Measurements from ENCODE around the gene CKS2. TPM values are rescaled to one million over a fixed set of nuclear protein-coding genes. Genes with fewer than 3 reads are reported as not detected.

Gene CKS2
- total and polyA plus RNA-seq, 7 donors = 3.6 to 170 (median 14.4) TPM

DNA sequence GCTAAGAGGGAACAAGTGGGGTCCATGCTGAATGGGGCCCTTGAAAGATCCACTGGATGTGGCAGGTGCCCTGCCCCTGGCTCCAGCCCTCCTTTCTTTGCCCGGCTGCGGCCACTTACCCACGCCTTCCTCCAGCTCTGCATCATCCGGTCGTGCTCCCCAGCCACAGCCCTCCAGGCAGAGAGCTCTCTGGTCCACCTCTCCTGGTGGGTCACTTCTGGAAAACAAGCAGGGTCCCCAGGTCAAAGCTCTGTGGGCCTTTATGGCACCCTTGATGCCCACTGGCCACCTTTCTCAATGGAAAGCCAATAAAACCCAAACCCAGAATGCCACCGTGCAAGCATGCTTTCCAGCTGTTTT, 52.3 kb downstream of the CKS2 start:
- H3K27me3 ChIP-seq (ENCODE audit: insufficient read depth in 3 of 3, low read length in 2 of 3) = no peaks in the 10 kb centered on the region
- H3K4me3 ChIP-seq = no peak overlapping the region
- TF ChIP-seq, protein P1, sequence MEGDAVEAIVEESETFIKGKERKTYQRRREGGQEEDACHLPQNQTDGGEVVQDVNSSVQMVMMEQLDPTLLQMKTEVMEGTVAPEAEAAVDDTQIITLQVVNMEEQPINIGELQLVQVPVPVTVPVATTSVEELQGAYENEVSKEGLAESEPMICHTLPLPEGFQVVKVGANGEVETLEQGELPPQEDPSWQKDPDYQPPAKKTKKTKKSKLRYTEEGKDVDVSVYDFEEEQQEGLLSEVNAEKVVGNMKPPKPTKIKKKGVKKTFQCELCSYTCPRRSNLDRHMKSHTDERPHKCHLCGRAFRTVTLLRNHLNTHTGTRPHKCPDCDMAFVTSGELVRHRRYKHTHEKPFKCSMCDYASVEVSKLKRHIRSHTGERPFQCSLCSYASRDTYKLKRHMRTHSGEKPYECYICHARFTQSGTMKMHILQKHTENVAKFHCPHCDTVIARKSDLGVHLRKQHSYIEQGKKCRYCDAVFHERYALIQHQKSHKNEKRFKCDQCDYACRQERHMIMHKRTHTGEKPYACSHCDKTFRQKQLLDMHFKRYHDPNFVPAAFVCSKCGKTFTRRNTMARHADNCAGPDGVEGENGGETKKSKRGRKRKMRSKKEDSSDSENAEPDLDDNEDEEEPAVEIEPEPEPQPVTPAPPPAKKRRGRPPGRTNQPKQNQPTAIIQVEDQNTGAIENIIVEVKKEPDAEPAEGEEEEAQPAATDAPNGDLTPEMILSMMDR (IDR thresholded peaks at IDR 0.05) = no peak
- H3K27ac ChIP-seq = no peak overlapping the region
- ATAC-seq = no peak
- DNase-seq = no peak
- H3K4me1 ChIP-seq = peaks cover 26% of the 10 kb centered on the region
- WGBS, 3 donors = 89 to 90% (median 89%) methylated on average over 6 of the region's 6 CpGs
- H3K36me3 ChIP-seq (ENCODE audit: insufficient read depth in 1 of 2, low read depth in 1 of 2) = peaks cover 3 to 58% of the 10 kb centered on the region in 2 donors
- no peaks in the 10 kb centered on the region for H3K9me3 ChIP-seq
- intact Hi-C loops (cut with DNase I) = no loop called here

DNA sequence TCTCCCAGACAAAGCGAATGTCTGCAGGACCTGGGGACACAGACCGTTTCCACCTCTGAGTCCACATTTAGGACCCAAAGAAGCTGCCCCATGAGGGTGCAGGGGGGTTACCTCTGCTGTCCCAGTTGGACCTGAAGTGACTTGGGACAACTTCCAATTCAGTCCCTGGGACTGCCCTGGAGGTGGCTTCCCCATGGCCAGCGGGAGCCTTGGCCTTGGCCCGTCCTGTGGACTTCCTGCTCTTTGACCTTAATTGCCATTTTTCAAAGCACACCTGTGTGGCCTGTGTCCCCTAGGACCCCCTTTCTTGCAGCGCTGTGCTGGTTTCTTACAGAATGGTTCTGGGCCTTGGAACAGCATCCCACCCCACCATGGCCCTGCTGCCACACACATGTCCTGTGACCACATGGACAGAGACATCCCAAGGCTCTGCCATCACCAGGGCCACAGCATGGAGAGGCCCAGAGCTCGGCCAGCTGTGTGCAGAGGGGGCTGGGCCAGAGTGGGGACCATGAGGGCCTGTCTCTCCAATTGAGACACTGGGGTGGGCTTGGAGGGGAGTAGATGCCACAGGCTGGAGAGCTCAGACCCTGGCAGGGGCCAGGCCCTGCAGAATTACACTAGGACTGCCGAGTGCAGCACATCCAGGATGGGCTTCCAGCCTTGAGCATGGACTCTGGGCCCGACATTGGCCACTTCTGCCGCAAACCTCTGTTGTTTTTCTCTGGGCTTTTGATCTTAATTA, 53.1 kb downstream of the CKS2 start:
- Histone ChIP-seq H3K27ac (no peak overlapping the region), H3K9me3 (no peaks in the 10 kb centered on the region), H3K4me3 (no peak overlapping the region), H3K27me3 (ENCODE audit: insufficient read depth in 3 of 3, low read length in 2 of 3) (no peaks in the 10 kb centered on the region), H3K4me1 (peaks cover 19% of the 10 kb centered on the region), H3K36me3 (ENCODE audit: insufficient read depth in 1 of 2, low read depth in 1 of 2) (peaks cover 0 to 58% of the 10 kb centered on the region in 2 donors)
- no peak for DNase-seq
- intact Hi-C loops (cut with DNase I) = no loop called here
- ATAC-seq = no peak
- WGBS, 3 donors = 84 to 89% (median 86%) methylated on average over 9 of the region's 9 CpGs
- TF ChIP-seq, protein P1 (IDR thresholded peaks at IDR 0.05) = no peak

DNA sequence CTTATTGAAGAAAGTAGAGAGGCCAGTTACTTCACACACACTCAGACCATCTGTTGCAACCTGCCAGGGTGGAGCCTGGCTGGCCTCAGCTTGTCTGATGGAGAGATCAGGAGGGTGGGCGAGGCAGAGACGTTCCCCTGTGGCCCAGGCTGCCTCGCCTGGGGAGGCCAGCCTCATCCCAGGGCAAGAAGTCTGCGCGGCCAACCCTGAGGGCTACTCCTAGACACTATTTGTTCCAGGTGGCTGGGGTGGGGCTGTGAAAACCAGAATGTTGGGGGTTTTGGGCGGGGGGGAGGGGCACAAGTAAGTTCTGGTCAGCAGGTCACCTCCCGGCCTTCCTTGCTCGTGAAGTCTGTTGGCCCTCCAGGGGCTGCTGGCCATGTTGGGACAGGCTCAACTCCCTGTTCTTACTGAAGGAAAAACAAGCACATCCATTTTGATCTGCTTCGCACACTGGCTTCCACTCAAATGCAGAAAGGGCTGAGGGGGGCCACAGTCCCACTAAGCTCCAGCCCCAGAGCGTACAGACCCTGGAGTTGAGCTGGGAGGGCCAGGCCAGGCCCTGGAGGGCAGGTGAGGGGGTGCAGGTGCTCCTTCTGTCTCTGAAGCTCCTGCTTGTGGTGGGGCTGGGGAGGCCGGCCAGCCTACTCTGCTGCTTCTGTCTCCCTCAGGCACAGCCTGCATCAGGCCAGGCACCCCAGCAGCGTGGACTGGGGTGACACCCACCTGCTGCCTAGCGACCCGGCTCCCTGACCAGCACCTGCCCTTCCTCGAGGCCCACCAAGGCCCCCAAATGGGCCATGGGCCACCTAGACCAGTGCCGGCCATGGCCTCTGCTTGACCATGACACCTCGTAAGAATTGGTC, 53.9 kb downstream of the CKS2 start:
- 93 to 94% (median 93%) methylated on average over 17 of the region's 17 CpGs for WGBS, 3 donors
- Histone ChIP-seq H3K9me3 (no peaks in the 10 kb centered on the region), H3K36me3 (ENCODE audit: insufficient read depth in 1 of 2, low read depth in 1 of 2) (peaks cover 0 to 58% of the 10 kb centered on the region in 2 donors), H3K4me3 (no peak overlapping the region), H3K27ac (no peak overlapping the region), H3K4me1 (peaks cover 11% of the 10 kb centered on the region), H3K27me3 (ENCODE audit: insufficient read depth in 3 of 3, low read length in 2 of 3) (no peaks in the 10 kb centered on the region)
- intact Hi-C loops (cut with DNase I) = no loop called here
- no peak for DNase-seq
- TF ChIP-seq, protein P1 (IDR thresholded peaks at IDR 0.05) = no peak
- ATAC-seq = no peak

DNA sequence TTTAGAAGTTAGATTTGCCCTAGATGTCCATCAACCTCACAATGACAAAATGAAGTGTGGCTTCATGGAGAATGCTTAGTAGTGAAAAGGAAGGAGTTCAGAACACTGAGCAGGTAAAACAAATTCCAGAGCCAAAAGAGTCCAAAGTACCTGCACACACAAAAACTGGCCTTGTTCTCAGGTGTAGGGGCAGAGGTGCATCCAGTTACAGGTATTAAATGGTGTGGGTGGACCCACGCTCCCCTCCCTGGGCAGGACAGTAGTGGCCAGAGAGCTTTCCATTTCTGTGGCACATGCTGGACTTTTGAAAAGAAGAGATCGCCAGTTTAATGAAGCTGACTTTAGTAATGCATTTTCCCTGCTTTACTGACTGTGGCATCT, 54.5 kb downstream of the CKS2 start:
- no peak for DNase-seq
- intact Hi-C loops (cut with DNase I) = no loop called here
- Histone ChIP-seq H3K4me1 (peaks cover 4% of the 10 kb centered on the region), H3K27ac (no peak overlapping the region), H3K9me3 (no peaks in the 10 kb centered on the region), H3K27me3 (ENCODE audit: insufficient read depth in 3 of 3, low read length in 2 of 3) (no peaks in the 10 kb centered on the region), H3K36me3 (ENCODE audit: insufficient read depth in 1 of 2, low read depth in 1 of 2) (peaks cover 0 to 53% of the 10 kb centered on the region in 2 donors), H3K4me3 (no peak overlapping the region)
- WGBS, 3 donors = 85 to 97% (median 87%) methylated on average over 2 of the region's 2 CpGs
- TF ChIP-seq, protein P1 (IDR thresholded peaks at IDR 0.05) = no peak
- ATAC-seq = no peak

Other genes with a start within 250 kb of the CKS2 start
- under 1 TPM; 0.12 to 0.71 (median 0.37) TPM for gene SHC3, start 132.4 kb upstream of the CKS2 start, total RNA-seq
- under 1 TPM; 0.04 to 0.39 (median 0.08) TPM for gene SHC3, start 132.4 kb upstream of the CKS2 start, polyA plus RNA-seq
- 10 to 100 TPM; 26.2 to 49.0 (median 38.6) TPM for gene SECISBP2, start 7.3 kb downstream of the CKS2 start, total RNA-seq
- 10 to 100 TPM; 31.9 to 80.8 (median 45.4) TPM for gene SECISBP2, start 7.3 kb downstream of the CKS2 start, polyA plus RNA-seq
- 100 to 1,000 TPM in 1 of 4 donors, 10 to 100 TPM in 3; 32.1 to 111 (median 63.6) TPM for gene SEMA4D, start 186.9 kb downstream of the CKS2 start, total RNA-seq
- 10 to 100 TPM in 2 of 3 donors, 1 to 10 TPM in 1; 9.3 to 26.8 (median 22.3) TPM for gene SEMA4D, start 186.9 kb downstream of the CKS2 start, polyA plus RNA-seq

Data from psoas muscle (tissue), 8 donors.